Measurements from ENCODE around the gene DHRS4L2.
"Not testable (repeated sequence)": the region's sequence is repeated elsewhere in the genome, so short reads cannot be mapped to it uniquely, and the experiment has no call there.

DNA sequence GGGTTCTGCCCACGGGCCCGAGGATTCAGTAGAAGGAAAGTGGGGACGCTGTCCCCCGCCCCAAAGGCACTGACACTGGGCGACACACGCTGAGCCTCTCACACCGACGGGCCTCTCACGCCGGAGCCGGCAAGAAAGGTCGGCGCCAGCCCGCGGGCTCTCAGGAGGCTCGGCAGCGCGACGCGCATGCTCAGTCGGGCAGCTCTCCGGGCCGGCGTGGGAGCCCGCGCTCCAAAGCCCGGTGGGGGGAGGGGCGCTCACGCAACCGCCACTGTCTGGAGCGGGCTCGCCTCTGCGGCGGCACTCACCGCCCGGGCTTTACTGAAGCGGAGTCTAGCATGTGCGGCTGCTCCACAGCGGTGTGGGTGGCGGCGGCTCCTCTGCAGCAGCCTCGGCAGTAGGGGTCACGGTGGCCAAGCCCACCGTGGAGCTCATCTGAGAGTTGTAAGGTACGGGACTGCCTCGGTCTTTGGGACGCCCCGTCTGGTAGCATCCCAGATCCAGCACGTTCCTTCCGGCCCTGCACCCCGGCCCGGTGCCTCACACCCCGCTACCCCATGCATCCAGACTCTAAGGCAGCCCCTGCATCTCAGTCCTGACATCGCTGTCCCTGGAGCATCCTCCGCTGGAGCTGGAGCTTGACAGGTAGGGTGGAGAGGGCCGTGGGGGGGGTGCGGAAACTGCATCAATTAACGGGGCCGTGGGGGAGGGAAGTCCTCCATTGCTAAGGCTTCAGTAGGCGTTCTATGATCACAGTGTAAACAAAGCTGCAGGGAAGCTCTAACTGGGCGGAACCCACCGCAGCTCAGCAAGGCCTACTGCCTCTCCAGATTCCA, 18.3 kb downstream of the DHRS4L2 start:
- TF ChIP-seq, protein P1, sequence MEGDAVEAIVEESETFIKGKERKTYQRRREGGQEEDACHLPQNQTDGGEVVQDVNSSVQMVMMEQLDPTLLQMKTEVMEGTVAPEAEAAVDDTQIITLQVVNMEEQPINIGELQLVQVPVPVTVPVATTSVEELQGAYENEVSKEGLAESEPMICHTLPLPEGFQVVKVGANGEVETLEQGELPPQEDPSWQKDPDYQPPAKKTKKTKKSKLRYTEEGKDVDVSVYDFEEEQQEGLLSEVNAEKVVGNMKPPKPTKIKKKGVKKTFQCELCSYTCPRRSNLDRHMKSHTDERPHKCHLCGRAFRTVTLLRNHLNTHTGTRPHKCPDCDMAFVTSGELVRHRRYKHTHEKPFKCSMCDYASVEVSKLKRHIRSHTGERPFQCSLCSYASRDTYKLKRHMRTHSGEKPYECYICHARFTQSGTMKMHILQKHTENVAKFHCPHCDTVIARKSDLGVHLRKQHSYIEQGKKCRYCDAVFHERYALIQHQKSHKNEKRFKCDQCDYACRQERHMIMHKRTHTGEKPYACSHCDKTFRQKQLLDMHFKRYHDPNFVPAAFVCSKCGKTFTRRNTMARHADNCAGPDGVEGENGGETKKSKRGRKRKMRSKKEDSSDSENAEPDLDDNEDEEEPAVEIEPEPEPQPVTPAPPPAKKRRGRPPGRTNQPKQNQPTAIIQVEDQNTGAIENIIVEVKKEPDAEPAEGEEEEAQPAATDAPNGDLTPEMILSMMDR (IDR thresholded peaks at IDR 0.05; ENCODE audit: low read length) = not testable (repeated sequence)
- TF ChIP-seq EZH2 (optimal IDR thresholded peaks at IDR 0.05; ENCODE audit: low read depth, low read length); EZH2phosphoT487 (IDR thresholded peaks at IDR 0.05; ENCODE audit: low read length): not testable (repeated sequence)

Data from MM.1S (cell line).